Epithelial cell of esophagus (primary cell): ENCODE measurements around the gene CLIC6.
A peak's percentile ranks its signal among the peaks of the same experiment; 100 is the strongest.

ENCODE experiments used
- DNase-seq: peaks from one replicate; pipeline ENCODE4 v3.0.0; 2010; ENCODE audit warnings: low read depth
- H3K4me3 ChIP-seq: 2 replicates; pipeline ENCODE4 v1.5.1; 2011; ENCODE audit warnings: mild to moderate bottlenecking, low read length, control low read depth
- TF ChIP-seq, protein P1 (sequence below): IDR thresholded peaks from 2 replicates; pipeline ENCODE4 v1.5.1; 2011; ENCODE audit warnings: low read depth, mild to moderate bottlenecking, low read length, control low read depth, inconsistent platforms; ENCODE audit not compliant: insufficient read depth; ENCODE audit errors: missing control alignments

The CLIC6 gene

DNA sequence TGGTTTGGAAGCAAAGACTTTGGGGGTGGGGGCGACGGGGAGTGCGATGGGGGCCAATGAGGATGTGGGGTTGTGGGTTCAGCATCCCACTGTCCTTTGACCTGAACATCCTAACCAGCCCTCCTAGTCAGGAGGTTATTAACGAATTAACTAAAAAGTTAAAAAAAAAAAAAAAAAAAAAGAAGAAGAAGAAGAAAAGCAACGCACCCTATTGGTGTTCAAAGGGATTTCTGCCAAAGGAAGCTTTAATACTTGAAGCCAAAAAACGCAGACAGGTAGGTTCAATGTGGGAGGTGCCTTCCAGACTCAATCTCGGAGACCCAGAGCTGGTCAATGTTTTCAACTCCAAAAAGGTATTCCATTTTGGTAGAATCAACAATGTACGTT lies 2.2 kb downstream of the CLIC6 start:
- TF ChIP-seq, protein P1, sequence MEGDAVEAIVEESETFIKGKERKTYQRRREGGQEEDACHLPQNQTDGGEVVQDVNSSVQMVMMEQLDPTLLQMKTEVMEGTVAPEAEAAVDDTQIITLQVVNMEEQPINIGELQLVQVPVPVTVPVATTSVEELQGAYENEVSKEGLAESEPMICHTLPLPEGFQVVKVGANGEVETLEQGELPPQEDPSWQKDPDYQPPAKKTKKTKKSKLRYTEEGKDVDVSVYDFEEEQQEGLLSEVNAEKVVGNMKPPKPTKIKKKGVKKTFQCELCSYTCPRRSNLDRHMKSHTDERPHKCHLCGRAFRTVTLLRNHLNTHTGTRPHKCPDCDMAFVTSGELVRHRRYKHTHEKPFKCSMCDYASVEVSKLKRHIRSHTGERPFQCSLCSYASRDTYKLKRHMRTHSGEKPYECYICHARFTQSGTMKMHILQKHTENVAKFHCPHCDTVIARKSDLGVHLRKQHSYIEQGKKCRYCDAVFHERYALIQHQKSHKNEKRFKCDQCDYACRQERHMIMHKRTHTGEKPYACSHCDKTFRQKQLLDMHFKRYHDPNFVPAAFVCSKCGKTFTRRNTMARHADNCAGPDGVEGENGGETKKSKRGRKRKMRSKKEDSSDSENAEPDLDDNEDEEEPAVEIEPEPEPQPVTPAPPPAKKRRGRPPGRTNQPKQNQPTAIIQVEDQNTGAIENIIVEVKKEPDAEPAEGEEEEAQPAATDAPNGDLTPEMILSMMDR = no peak
- no peak for DNase-seq
- H3K4me3 ChIP-seq = peak overlapping the region; percentile 34

GRCh38 chr21:34671462-34671861 lies 2.7 kb downstream of the CLIC6 start:
- TF ChIP-seq, protein P1 = no peak
- H3K4me3 ChIP-seq = no peak overlapping the region
- DNase-seq = no peak

DNA sequence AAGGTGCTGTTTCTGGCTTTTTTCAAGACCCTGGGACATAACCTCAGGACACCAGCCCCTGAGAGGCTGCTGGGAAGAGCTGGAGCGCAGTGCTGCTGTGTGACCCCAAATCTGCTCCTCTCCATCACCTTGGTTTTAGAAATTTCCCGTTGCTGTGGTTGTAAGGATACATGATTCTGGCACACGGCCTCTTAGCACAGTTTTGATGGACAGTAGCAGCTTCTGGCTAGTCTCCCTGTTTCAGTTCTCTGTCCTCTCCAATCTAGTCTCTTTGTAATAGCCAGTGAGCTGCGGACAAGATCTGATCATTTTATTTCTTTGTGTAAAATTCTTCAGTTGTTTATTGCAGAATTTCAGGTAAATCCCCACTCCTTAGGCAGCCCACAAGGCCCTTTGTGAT lies 3.1 kb downstream of the CLIC6 start:
- TF ChIP-seq, protein P1 = no peak
- DNase-seq = no peak
- no peak overlapping the region for H3K4me3 ChIP-seq

- no peak for DNase-seq
- no peak overlapping the region for H3K4me3 ChIP-seq
- TF ChIP-seq, protein P1 = no peak
Observed at GRCh38 chr21:34673006-34673405, 4.2 kb downstream of the CLIC6 start.

DNA sequence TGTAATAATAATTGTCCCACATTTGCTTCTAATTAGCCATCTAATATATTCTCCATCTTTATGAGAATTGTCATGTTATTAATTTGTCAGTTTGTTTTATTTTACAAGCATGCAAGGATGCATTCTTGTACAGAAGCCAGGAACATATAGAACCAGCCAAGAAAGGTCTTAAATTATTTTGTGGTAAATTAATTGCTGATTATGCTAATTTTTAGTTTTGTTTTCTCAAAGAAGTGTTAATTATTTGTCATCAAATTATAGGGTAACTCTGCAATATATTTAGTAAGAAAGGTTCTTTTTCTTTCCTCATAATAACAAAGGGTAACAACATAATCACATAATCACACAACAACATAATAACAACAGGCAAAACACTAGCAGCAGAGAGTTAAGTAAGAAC lies 5.7 kb downstream of the CLIC6 start:
- no peak for DNase-seq
- TF ChIP-seq, protein P1 = no peak

DNA sequence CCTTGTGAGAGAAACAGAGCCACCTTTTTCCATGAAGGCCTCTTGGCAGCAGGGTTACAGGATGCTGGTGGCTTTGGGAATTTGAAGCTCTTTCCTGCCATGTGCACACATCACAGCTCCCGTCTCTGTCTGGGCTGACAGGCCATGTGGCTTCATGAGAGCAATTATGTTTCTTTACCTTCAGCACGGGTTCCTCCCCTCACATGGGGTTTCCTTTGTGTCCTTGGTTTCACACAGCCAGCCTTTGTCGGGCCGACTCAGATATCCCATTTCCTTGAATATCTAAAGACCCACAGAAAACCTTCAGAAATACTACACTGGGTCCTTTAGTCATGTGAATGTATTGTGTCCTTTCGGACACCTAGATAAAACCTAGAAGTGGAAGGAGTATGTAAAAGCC lies 7.1 kb downstream of the CLIC6 start:
- no peak for DNase-seq
- no peak overlapping the region for H3K4me3 ChIP-seq
- TF ChIP-seq, protein P1 = no peak

More for the DNA sequence above, 5.7 kb downstream of the CLIC6 start:
- H3K4me3 ChIP-seq = no peak overlapping the region

DNA sequence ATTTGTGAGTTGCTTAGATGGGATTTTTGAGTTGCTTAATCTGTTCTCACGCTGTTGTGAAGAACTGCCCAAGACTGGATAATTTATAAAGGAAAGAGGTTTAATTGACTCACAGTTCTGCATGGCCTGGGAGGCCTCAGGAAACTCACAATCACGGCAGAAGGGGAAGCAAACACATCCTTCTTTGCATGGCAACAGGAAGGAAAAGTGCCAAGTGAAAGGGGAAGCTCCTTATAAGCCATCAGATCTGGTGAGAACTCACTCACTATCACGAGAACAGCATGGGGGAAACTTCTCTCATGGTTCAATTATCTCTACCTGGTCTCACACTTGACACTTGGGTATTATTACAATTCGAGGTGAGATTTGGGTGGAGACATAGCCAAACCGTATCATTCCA lies 10.3 kb downstream of the CLIC6 start:
- TF ChIP-seq, protein P1 = no peak
- no peak for DNase-seq
- H3K4me3 ChIP-seq = no peak overlapping the region
